Testis (tissue), 2 donors: ENCODE data around the gene NFU1.

Source experiments
- CTCF ChIP-seq, 3 experiments: fragments of 450-650 bp in 2 of 3; fragments of 200-600 bp in 1 of 3; sonication (generic) in 1 of 3; IDR thresholded peaks; one replicate each; pipeline ENCODE4 v1.5.1; 2016 to 2019; ENCODE audit warnings: antibody characterized with exemption in 3 of 3, mild to moderate bottlenecking in 2 of 3, moderate library complexity in 1 of 3
- POLR2A ChIP-seq: fragments of 450-650 bp; IDR thresholded peaks from one replicate; pipeline ENCODE4 v1.6.1; 2017; ENCODE audit warnings: antibody characterized with exemption, mild to moderate bottlenecking, moderate library complexity

GRCh38 chr2:69390001-69390400, 47.2 kb downstream of the NFU1 start:
- no peak for TF ChIP-seq CTCF (IDR thresholded peaks at IDR 0.05)
- no peak for TF ChIP-seq POLR2A
